Hepatocyte (in vitro differentiated cells): ENCODE data around the gene MTURN. TPM values are rescaled to one million over a fixed set of nuclear protein-coding genes. Genes with fewer than 3 reads are reported as not detected.

Experiments used
- DNase-seq: peaks from one replicate; pipeline ENCODE4 v3.0.0-alpha.2; 2016; ENCODE audit warnings: low spot score
- H2AFZ ChIP-seq: fragments of 200-600 bp; sonication (generic); 2 replicates; pipeline ENCODE4 v1.6.0; 2016; ENCODE audit warnings: antibody characterized with exemption, mild to moderate bottlenecking
- H3K27ac ChIP-seq: fragments of 200-600 bp; sonication (generic); 2 replicates; pipeline ENCODE4 v1.5.1; 2016; ENCODE audit warnings: mild to moderate bottlenecking
- H3K27me3 ChIP-seq: fragments of 200-600 bp; sonication (generic); 2 replicates; pipeline ENCODE4 v1.6.1; 2016
- H3K36me3 ChIP-seq: fragments of 200-600 bp; sonication (generic); replicated peaks from 2 replicates; pipeline ENCODE4 v1.5.1; 2016; ENCODE audit warnings: low read depth; ENCODE audit not compliant: insufficient read depth
- H3K4me1 ChIP-seq: fragments of 200-600 bp; sonication (generic); 2 replicates; pipeline ENCODE4 v1.5.1; 2016; ENCODE audit warnings: mild to moderate bottlenecking, moderate library complexity; ENCODE audit not compliant: insufficient read depth
- H3K4me2 ChIP-seq: fragments of 200-600 bp; sonication (generic); 2 replicates; pipeline ENCODE4 v1.6.0; 2016
- H3K4me3 ChIP-seq: fragments of 200-600 bp; sonication (generic); 2 replicates; pipeline ENCODE4 v1.5.1; 2016; ENCODE audit warnings: mild to moderate bottlenecking
- H3K79me2 ChIP-seq: fragments of 200-600 bp; sonication (generic); 2 replicates; pipeline ENCODE4 v1.6.0; 2017; ENCODE audit warnings: mild to moderate bottlenecking
- H3K9me2 ChIP-seq: fragments of 200-600 bp; sonication (generic); replicated peaks from 2 replicates; pipeline ENCODE4 v1.6.0; 2017; ENCODE audit warnings: mild to moderate bottlenecking; ENCODE audit not compliant: insufficient read depth
- H3K9me3 ChIP-seq: fragments of 200-600 bp; sonication (generic); 2 replicates; pipeline ENCODE4 v1.5.1; 2016; ENCODE audit warnings: low read depth, mild to moderate bottlenecking
- H4K20me1 ChIP-seq: fragments of 200-600 bp; sonication (generic); 2 replicates; pipeline ENCODE4 v1.6.0; 2016; ENCODE audit warnings: mild to moderate bottlenecking; ENCODE audit not compliant: insufficient read depth, poor library complexity, severe bottlenecking
- CTCF ChIP-seq: fragments of 200-600 bp; sonication (generic); IDR thresholded peaks from 2 replicates; pipeline ENCODE4 v1.5.1; 2016; ENCODE audit warnings: antibody characterized with exemption, mild to moderate bottlenecking; ENCODE audit not compliant: poor library complexity
- EZH2 ChIP-seq: fragments of 200-600 bp; sonication (generic); IDR thresholded peaks from 2 replicates; pipeline ENCODE4 v1.6.1; 2016; ENCODE audit warnings: antibody characterized with exemption, mild to moderate bottlenecking, borderline replicate concordance
- EZH2phosphoT487 ChIP-seq: fragments of 200-600 bp; sonication (generic); IDR thresholded peaks from one replicate; pipeline ENCODE4 v1.6.1; 2018; ENCODE audit warnings: antibody characterized with exemption, mild to moderate bottlenecking, low read depth, moderate library complexity; ENCODE audit not compliant: unreplicated experiment, severe bottlenecking
- WGBS: methylation state at CpG from one replicate; pipeline ENCODE4 v1.1.6; 2016; ENCODE audit warnings: low lambda C conversion rate; ENCODE audit errors: missing lambda C conversion rate; 5-methylcytosine and 5-hydroxymethylcytosine counted together
- polyA plus RNA-seq: library from polyadenylated mRNA; unstranded; fragments of >200 nt; fragmentation: Nextera tagmentation; extraction: Ambion mirVana; gene quantifications from 2 replicates; pipeline ENCODE4 v1.2.1, GENCODE V29; 2016
- total RNA-seq: library from RNA; depleted of rRNA; stranded (reverse); fragments of >200 nt; gene quantifications from 2 replicates; pipeline ENCODE4 v1.2.3, GENCODE V29; 2014

The MTURN gene
- total and polyA plus RNA-seq, 2 experiments from 2014 or later: 4.5 to 14.5 TPM

- 46% methylated on average over 13 of the region's 13 CpGs for WGBS
- H3K36me3 ChIP-seq: no peaks in the 10 kb centered on the region
- H2AFZ ChIP-seq: peak overlapping the region; percentile 68
- peak overlapping the region; percentile 82 for H3K4me2 ChIP-seq
- H4K20me1 ChIP-seq: no peaks in the 10 kb centered on the region
- H3K9me3 ChIP-seq: no peaks in the 10 kb centered on the region
- no peak for DNase-seq
- no peak for TF ChIP-seq CTCF
- TF ChIP-seq EZH2: no peak
- TF ChIP-seq EZH2phosphoT487: no peak
- peaks cover 4% of the 10 kb centered on the region for H3K4me1 ChIP-seq
- H3K9me2 ChIP-seq: no peaks in the 10 kb centered on the region
- no peaks in the 10 kb centered on the region for H3K27me3 ChIP-seq
- H3K27ac ChIP-seq: peak overlapping the region; percentile 97
- H3K4me3 ChIP-seq: peak overlapping the region; percentile 18
- H3K79me2 ChIP-seq: no peaks in the 10 kb centered on the region
Observed at GRCh38 chr7:30133736-30134610, 813 bp upstream of the MTURN start.

GRCh38 chr7:30135301-30136116, 723 bp downstream of the MTURN start:
- H4K20me1 ChIP-seq: no peaks in the 10 kb centered on the region
- no peaks in the 10 kb centered on the region for H3K9me2 ChIP-seq
- no peaks in the 10 kb centered on the region for H3K79me2 ChIP-seq
- 1% methylated on average over 41 of the region's 93 CpGs for WGBS
- DNase-seq: peak; percentile 78
- H3K4me3 ChIP-seq: peak overlapping the region; percentile 74
- peak overlapping the region; percentile 97 for H3K27ac ChIP-seq
- no peaks in the 10 kb centered on the region for H3K36me3 ChIP-seq
- no peaks in the 10 kb centered on the region for H3K27me3 ChIP-seq
- no peak for TF ChIP-seq CTCF
- TF ChIP-seq EZH2: no peak
- TF ChIP-seq EZH2phosphoT487: no peak
- peaks cover 4% of the 10 kb centered on the region for H3K4me1 ChIP-seq
- peak overlapping the region; percentile 96 for H2AFZ ChIP-seq
- peak overlapping the region; percentile 95 for H3K4me2 ChIP-seq
- no peaks in the 10 kb centered on the region for H3K9me3 ChIP-seq

- Histone ChIP-seq H3K36me3 (no peaks in the 10 kb centered on the region), H4K20me1 (no peaks in the 10 kb centered on the region), H3K4me2 (peak overlapping the region; percentile 95), H3K79me2 (no peaks in the 10 kb centered on the region), H3K9me3 (no peaks in the 10 kb centered on the region), H3K27me3 (no peaks in the 10 kb centered on the region), H3K4me1 (peaks cover 4% of the 10 kb centered on the region), H3K9me2 (no peaks in the 10 kb centered on the region), H3K27ac (no peak overlapping the region), H3K4me3 (peak overlapping the region; percentile 74), H2AFZ (peak overlapping the region; percentile 65)
- WGBS: 16% methylated on average over 15 of the region's 36 CpGs
- no peak for DNase-seq
- TF ChIP-seq EZH2: no peak
- no peak for TF ChIP-seq CTCF
- no peak for TF ChIP-seq EZH2phosphoT487
Observed at GRCh38 chr7:30136117-30136731, 1.4 kb downstream of the MTURN start.
